Keratinocyte (primary cell): ENCODE data around the gene EXOSC1.

Experiments
- EZH2 ChIP-seq: IDR thresholded peaks from one replicate; pipeline ENCODE4 v1.6.1; 2012; ENCODE audit warnings: inconsistent platforms, mild to moderate bottlenecking, low read length, moderate library complexity
- TF ChIP-seq, protein P1 (sequence below), 3 experiments: IDR thresholded peaks in 1 of 3; conservative IDR thresholded peaks in 1 of 3; optimal IDR thresholded peaks in 1 of 3; 2 replicates in 2 of 3; 3 replicates in 1 of 3; pipeline versions ENCODE3 to v1.5.1; 2011; ENCODE audit warnings: low read length in 3 of 3, mild to moderate bottlenecking in 3 of 3, moderate library complexity in 2 of 3, control low read depth in 1 of 3, inconsistent platforms in 1 of 3; ENCODE audit not compliant: insufficient read depth in 2 of 3; ENCODE audit errors: extremely low read depth in 1 of 3

DNA sequence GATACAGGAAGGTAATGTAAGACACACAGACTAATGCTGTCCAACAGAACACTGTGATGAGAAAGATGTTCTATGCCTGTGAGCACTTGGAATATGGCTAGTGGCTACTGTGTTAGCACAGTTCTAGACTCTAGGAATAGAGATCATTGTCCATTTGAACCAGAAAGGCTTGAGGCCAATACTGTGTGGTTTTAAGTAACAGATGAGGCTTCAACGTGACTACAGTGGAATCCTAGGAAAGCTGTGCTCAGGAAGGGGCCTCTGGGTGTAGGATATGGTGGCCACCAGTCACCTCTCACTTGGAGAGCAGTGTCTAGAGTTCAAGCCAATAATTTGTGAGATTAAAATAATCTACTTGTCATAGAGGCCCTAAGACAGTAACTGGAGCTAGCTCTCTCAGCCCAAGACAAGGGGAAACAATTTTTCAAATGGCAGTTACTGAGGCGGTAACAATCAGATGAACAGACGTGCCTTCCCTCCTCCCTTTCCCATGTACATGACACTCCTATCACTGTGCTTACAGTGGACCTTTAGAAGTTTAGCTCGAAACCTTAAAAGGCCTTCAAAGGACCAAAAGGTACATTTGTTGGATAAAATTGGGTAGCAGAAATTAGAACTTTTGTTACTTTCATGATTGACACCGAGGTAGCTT, 10.4 kb upstream of the EXOSC1 start:
- TF ChIP-seq, protein P1, sequence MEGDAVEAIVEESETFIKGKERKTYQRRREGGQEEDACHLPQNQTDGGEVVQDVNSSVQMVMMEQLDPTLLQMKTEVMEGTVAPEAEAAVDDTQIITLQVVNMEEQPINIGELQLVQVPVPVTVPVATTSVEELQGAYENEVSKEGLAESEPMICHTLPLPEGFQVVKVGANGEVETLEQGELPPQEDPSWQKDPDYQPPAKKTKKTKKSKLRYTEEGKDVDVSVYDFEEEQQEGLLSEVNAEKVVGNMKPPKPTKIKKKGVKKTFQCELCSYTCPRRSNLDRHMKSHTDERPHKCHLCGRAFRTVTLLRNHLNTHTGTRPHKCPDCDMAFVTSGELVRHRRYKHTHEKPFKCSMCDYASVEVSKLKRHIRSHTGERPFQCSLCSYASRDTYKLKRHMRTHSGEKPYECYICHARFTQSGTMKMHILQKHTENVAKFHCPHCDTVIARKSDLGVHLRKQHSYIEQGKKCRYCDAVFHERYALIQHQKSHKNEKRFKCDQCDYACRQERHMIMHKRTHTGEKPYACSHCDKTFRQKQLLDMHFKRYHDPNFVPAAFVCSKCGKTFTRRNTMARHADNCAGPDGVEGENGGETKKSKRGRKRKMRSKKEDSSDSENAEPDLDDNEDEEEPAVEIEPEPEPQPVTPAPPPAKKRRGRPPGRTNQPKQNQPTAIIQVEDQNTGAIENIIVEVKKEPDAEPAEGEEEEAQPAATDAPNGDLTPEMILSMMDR (optimal IDR thresholded peaks at IDR 0.05 in 1 of 3, IDR thresholded peaks at IDR 0.05 in 1 of 3, conservative IDR thresholded peaks at IDR 0.05 in 1 of 3; ENCODE audit: extremely low read depth in 1 of 3, insufficient read depth in 2 of 3, low read length in 3 of 3): no peak
- TF ChIP-seq EZH2: no peak
